ENCODE results near the gene GKN1. TPM values are rescaled to one million over a fixed set of nuclear protein-coding genes. Genes with fewer than 3 reads are reported as not detected.

The GKN1 gene
- total and polyA plus RNA-seq, 4 donors = not detected

DNA sequence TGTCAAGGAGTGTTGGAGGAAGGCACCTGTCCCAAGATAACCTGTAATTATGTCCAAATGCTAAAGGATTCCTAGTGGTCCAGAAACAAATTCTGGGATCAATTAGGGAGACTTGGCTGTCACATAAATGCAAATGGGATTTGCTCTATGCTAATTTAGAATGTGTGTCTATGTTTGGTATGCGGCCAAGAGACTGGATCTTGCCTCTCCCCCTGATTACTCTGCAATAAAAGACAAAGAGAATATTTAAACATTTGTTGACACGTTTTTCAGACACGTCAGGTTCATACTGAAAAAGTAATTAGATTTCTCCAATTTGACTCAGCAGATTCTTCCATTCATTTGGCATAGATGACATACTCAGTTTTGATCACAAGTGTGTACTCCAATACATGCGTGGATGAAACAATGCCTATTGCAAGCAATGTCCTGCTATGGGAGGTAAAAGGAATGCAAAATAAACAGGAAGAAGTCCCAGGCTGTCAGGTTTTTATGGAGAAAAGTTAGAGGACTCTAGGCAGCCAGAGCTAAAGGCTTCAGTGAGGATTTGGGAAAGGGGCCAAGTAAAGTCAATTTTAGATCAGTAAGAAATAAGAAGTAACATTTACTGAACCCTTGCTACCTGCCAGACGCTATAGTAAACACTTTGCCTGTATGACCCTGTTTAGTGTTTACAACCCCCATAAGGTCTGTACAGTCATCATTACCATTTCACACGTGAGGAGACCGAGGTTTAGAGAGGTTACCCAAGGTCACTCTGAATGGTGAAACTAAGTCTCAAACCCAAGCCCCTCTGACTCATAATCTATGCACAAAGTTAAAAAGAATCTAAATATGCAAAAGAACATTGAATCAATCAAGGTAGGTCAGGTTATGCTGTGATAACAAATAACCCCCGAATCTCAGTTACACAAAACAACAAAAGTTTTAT, 46.3 kb downstream of the GKN1 start:
- no peak for DNase-seq (ENCODE audit: low spot score)
- Histone ChIP-seq H3K27ac (ENCODE audit: low read depth in 1 of 2, low read length in 2 of 2) (no peak overlapping the region), H3K4me3 (ENCODE audit: low read depth in 1 of 3, low read length in 3 of 3) (no peak overlapping the region), H3K4me1 (ENCODE audit: control insufficient read depth in 4 of 4, insufficient read depth in 4 of 4, low read length in 3 of 4) (no peaks in the 10 kb centered on the region), H3K36me3 (ENCODE audit: control insufficient read depth in 4 of 4, insufficient read depth in 3 of 4, low read depth in 1 of 4, low read length in 3 of 4) (no peaks in the 10 kb centered on the region), H3K27me3 (ENCODE audit: control insufficient read depth in 4 of 4, insufficient read depth in 4 of 4, low read length in 3 of 4) (peaks cover 0 to 15% (median 0%) of the 10 kb centered on the region in 4 donors), H3K9me3 (ENCODE audit: control insufficient read depth in 4 of 4, low read length in 3 of 4) (no peaks in the 10 kb centered on the region), H3K9ac (ENCODE audit: low read depth in 1 of 2, low read length in 2 of 2) (no peak overlapping the region)
- TF ChIP-seq GABPA (IDR thresholded peaks at IDR 0.05 in 1 of 2, conservative IDR thresholded peaks at IDR 0.05 in 1 of 2) (no peak), HNF4G (IDR thresholded peaks at IDR 0.05) (no peak)
- TF ChIP-seq, protein P1, sequence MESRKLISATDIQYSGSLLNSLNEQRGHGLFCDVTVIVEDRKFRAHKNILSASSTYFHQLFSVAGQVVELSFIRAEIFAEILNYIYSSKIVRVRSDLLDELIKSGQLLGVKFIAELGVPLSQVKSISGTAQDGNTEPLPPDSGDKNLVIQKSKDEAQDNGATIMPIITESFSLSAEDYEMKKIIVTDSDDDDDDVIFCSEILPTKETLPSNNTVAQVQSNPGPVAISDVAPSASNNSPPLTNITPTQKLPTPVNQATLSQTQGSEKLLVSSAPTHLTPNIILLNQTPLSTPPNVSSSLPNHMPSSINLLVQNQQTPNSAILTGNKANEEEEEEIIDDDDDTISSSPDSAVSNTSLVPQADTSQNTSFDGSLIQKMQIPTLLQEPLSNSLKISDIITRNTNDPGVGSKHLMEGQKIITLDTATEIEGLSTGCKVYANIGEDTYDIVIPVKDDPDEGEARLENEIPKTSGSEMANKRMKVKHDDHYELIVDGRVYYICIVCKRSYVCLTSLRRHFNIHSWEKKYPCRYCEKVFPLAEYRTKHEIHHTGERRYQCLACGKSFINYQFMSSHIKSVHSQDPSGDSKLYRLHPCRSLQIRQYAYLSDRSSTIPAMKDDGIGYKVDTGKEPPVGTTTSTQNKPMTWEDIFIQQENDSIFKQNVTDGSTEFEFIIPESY (IDR thresholded peaks at IDR 0.05) = no peak
- WGBS = 71% methylated on average over 8 of the region's 8 CpGs

DNA sequence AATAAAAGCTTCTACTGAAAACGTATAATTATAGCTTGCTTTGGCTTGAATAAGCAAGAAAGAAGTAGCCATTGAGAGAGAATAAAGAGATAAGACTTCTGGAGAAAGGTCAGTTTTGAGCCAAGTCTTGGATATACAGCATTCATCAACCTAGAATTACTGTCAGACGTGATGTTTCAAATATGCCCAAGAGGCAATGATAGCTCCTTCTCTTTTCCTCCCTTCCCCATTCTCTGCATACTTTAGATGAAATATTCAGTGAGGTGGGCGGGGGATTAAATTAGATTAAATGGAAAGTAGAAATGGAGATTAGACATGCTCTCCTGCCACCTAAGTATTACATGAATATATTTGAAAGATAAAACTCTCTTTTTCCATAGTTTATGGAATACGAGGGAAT, 47.3 kb downstream of the GKN1 start:
- no peak overlapping the region for H3K27ac ChIP-seq (ENCODE audit: low read depth in 1 of 2, low read length in 2 of 2)
- H3K4me1 ChIP-seq (ENCODE audit: control insufficient read depth in 4 of 4, insufficient read depth in 4 of 4, low read length in 3 of 4) = peaks cover 0 to 2% (median 0%) of the 10 kb centered on the region in 4 donors
- no peak for DNase-seq (ENCODE audit: low spot score)
- no peaks in the 10 kb centered on the region for H3K36me3 ChIP-seq (ENCODE audit: control insufficient read depth in 4 of 4, insufficient read depth in 3 of 4, low read depth in 1 of 4, low read length in 3 of 4)
- no peak overlapping the region for H3K4me3 ChIP-seq (ENCODE audit: low read depth in 1 of 3, low read length in 3 of 3)
- TF ChIP-seq YY1 (IDR thresholded peaks at IDR 0.05) = no peak
- TF ChIP-seq, protein P1 (IDR thresholded peaks at IDR 0.05) = no peak
- WGBS = 82% methylated on average over 4 of the region's 4 CpGs
- H3K9me3 ChIP-seq (ENCODE audit: control insufficient read depth in 4 of 4, low read length in 3 of 4) = no peaks in the 10 kb centered on the region
- H3K27me3 ChIP-seq (ENCODE audit: control insufficient read depth in 4 of 4, insufficient read depth in 4 of 4, low read length in 3 of 4) = peaks cover 0 to 11% (median 0%) of the 10 kb centered on the region in 4 donors
- no peak overlapping the region for H3K9ac ChIP-seq (ENCODE audit: low read depth in 1 of 2, low read length in 2 of 2)

DNA sequence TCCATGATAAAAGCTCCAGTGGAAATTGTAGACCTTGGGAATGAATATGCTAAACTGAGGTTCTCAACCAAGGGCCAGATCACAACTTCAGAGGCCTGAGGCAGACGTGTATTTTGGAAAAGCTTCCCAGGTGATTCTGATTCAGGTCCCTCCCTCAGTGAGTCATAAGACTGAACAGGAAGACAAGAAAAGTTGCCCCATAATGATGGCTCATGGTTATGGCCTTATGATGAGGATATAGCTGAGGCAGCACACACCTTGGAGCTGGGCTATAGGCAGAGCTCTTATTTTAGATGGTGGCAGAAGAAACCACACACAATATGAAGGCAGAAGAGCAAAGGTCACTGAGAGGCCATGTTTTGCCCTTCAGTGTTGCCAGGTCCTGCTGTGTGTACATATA, 48.1 kb downstream of the GKN1 start:
- WGBS = 77% methylated on average over 1 of the region's 1 CpG
- Histone ChIP-seq H3K27ac (ENCODE audit: low read depth in 1 of 2, low read length in 2 of 2) (no peak overlapping the region), H3K9me3 (ENCODE audit: control insufficient read depth in 4 of 4, low read length in 3 of 4) (no peaks in the 10 kb centered on the region), H3K4me3 (ENCODE audit: low read depth in 1 of 3, low read length in 3 of 3) (no peak overlapping the region), H3K9ac (ENCODE audit: low read depth in 1 of 2, low read length in 2 of 2) (no peak overlapping the region), H3K36me3 (ENCODE audit: control insufficient read depth in 4 of 4, insufficient read depth in 3 of 4, low read depth in 1 of 4, low read length in 3 of 4) (no peaks in the 10 kb centered on the region), H3K27me3 (ENCODE audit: control insufficient read depth in 4 of 4, insufficient read depth in 4 of 4, low read length in 3 of 4) (peaks cover 0 to 4% (median 0%) of the 10 kb centered on the region in 4 donors), H3K4me1 (ENCODE audit: control insufficient read depth in 4 of 4, insufficient read depth in 4 of 4, low read length in 3 of 4) (peaks cover 0 to 2% (median 0%) of the 10 kb centered on the region in 4 donors)
- no peak for TF ChIP-seq EGR1 (IDR thresholded peaks at IDR 0.05; ENCODE audit: low read depth in 2 of 2)
- no peak for TF ChIP-seq JUND (IDR thresholded peaks at IDR 0.05)
- TF ChIP-seq HNF4A (conservative IDR thresholded peaks at IDR 0.05) = no peak
- TF ChIP-seq, protein P2, sequence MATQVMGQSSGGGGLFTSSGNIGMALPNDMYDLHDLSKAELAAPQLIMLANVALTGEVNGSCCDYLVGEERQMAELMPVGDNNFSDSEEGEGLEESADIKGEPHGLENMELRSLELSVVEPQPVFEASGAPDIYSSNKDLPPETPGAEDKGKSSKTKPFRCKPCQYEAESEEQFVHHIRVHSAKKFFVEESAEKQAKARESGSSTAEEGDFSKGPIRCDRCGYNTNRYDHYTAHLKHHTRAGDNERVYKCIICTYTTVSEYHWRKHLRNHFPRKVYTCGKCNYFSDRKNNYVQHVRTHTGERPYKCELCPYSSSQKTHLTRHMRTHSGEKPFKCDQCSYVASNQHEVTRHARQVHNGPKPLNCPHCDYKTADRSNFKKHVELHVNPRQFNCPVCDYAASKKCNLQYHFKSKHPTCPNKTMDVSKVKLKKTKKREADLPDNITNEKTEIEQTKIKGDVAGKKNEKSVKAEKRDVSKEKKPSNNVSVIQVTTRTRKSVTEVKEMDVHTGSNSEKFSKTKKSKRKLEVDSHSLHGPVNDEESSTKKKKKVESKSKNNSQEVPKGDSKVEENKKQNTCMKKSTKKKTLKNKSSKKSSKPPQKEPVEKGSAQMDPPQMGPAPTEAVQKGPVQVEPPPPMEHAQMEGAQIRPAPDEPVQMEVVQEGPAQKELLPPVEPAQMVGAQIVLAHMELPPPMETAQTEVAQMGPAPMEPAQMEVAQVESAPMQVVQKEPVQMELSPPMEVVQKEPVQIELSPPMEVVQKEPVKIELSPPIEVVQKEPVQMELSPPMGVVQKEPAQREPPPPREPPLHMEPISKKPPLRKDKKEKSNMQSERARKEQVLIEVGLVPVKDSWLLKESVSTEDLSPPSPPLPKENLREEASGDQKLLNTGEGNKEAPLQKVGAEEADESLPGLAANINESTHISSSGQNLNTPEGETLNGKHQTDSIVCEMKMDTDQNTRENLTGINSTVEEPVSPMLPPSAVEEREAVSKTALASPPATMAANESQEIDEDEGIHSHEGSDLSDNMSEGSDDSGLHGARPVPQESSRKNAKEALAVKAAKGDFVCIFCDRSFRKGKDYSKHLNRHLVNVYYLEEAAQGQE (IDR thresholded peaks at IDR 0.05) = no peak
- TF ChIP-seq YY1 (IDR thresholded peaks at IDR 0.05) = no peak
- TF ChIP-seq, protein P3, sequence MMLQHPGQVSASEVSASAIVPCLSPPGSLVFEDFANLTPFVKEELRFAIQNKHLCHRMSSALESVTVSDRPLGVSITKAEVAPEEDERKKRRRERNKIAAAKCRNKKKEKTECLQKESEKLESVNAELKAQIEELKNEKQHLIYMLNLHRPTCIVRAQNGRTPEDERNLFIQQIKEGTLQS (IDR thresholded peaks at IDR 0.05) = no peak
- TF ChIP-seq RXRA (IDR thresholded peaks at IDR 0.05) = no peak
- TF ChIP-seq, protein P4, sequence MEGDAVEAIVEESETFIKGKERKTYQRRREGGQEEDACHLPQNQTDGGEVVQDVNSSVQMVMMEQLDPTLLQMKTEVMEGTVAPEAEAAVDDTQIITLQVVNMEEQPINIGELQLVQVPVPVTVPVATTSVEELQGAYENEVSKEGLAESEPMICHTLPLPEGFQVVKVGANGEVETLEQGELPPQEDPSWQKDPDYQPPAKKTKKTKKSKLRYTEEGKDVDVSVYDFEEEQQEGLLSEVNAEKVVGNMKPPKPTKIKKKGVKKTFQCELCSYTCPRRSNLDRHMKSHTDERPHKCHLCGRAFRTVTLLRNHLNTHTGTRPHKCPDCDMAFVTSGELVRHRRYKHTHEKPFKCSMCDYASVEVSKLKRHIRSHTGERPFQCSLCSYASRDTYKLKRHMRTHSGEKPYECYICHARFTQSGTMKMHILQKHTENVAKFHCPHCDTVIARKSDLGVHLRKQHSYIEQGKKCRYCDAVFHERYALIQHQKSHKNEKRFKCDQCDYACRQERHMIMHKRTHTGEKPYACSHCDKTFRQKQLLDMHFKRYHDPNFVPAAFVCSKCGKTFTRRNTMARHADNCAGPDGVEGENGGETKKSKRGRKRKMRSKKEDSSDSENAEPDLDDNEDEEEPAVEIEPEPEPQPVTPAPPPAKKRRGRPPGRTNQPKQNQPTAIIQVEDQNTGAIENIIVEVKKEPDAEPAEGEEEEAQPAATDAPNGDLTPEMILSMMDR (IDR thresholded peaks at IDR 0.05; ENCODE audit: low read depth, low read length, missing input control) = no peak
- TF ChIP-seq, protein P5, sequence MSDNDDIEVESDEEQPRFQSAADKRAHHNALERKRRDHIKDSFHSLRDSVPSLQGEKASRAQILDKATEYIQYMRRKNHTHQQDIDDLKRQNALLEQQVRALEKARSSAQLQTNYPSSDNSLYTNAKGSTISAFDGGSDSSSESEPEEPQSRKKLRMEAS (IDR thresholded peaks at IDR 0.05) = no peak
- no peak for TF ChIP-seq RAD21 (IDR thresholded peaks at IDR 0.05)
- TF ChIP-seq HNF4G (IDR thresholded peaks at IDR 0.05) = no peak
- TF ChIP-seq SP1 (IDR thresholded peaks at IDR 0.05) = no peak
- no peak for TF ChIP-seq TAF1 (conservative IDR thresholded peaks at IDR 0.05)
- no peak for TF ChIP-seq FOXA1 (IDR thresholded peaks at IDR 0.05)
- no peak for TF ChIP-seq GABPA (IDR thresholded peaks at IDR 0.05 in 1 of 2, conservative IDR thresholded peaks at IDR 0.05 in 1 of 2)
- no peak for DNase-seq (ENCODE audit: low spot score)
